Measurements from ENCODE around the gene PKIB. TPM values are rescaled to one million over a fixed set of nuclear protein-coding genes. Genes with fewer than 3 reads are reported as not detected.

The PKIB gene
- total RNA-seq (ENCODE audit: unreplicated experiment): 48.1 TPM
- long read RNA-seq, partial matches to known transcripts: 2 of 38 reads
- long read RNA-seq, other reads (novel, unspliced or antisense): 35 of 38 reads

GRCh38 chr6:122609881-122610689, at the start of gene PKIB:
PKIB (plus strand) TSS chr6:122610405; CDS start chr6:122717795, 107,390 bp downstream.
- peaks cover 5% of the 10 kb centered on the region for H3K27me3 Mint-ChIP-seq (ENCODE audit: unreplicated experiment)
- peaks cover 4% of the 10 kb centered on the region for H3K36me3 Mint-ChIP-seq (ENCODE audit: unreplicated experiment)
- peak; percentile 84 for DNase-seq
- peaks cover 3% of the 10 kb centered on the region for H3K4me1 Mint-ChIP-seq (ENCODE audit: low read depth, unreplicated experiment)
- peak within 1 kb of the TSS; percentile 41 for H3K27ac Mint-ChIP-seq (ENCODE audit: unreplicated experiment)
- TF ChIP-seq CTCF (IDR thresholded peaks at IDR 0.05; ENCODE audit: partially characterized antibody, unreplicated experiment): no peak
- peak within 1 kb of the TSS; percentile 90 for H3K4me3 Mint-ChIP-seq (ENCODE audit: unreplicated experiment)
- H3K9me3 Mint-ChIP-seq (ENCODE audit: unreplicated experiment): peaks cover 5% of the 10 kb centered on the region

GRCh38 chr6:122563364-122564052, 46.7 kb upstream of the PKIB start:
- H3K36me3 Mint-ChIP-seq (ENCODE audit: unreplicated experiment): peaks cover 22% of the 10 kb centered on the region
- peaks cover 7% of the 10 kb centered on the region for H3K27me3 Mint-ChIP-seq (ENCODE audit: unreplicated experiment)
- DNase-seq: no peak
- no peak for TF ChIP-seq CTCF (IDR thresholded peaks at IDR 0.05; ENCODE audit: partially characterized antibody, unreplicated experiment)
- H3K4me1 Mint-ChIP-seq (ENCODE audit: low read depth, unreplicated experiment): peaks cover 7% of the 10 kb centered on the region
- H3K27ac Mint-ChIP-seq (ENCODE audit: unreplicated experiment): peak overlapping the region; percentile 39
- peak overlapping the region; percentile 14 for H3K4me3 Mint-ChIP-seq (ENCODE audit: unreplicated experiment)
- H3K9me3 Mint-ChIP-seq (ENCODE audit: unreplicated experiment): peaks cover 5% of the 10 kb centered on the region

GRCh38 chr6:122564230-122564629, 46.0 kb upstream of the PKIB start:
- Mint-ChIP-seq H3K36me3 (ENCODE audit: unreplicated experiment) (peaks cover 18% of the 10 kb centered on the region), H3K9me3 (ENCODE audit: unreplicated experiment) (peaks cover 5% of the 10 kb centered on the region), H3K4me3 (ENCODE audit: unreplicated experiment) (no peak overlapping the region), H3K27ac (ENCODE audit: unreplicated experiment) (peak overlapping the region; percentile 39), H3K4me1 (ENCODE audit: low read depth, unreplicated experiment) (peaks cover 12% of the 10 kb centered on the region), H3K27me3 (ENCODE audit: unreplicated experiment) (peaks cover 7% of the 10 kb centered on the region)
- no peak for DNase-seq
- no peak for TF ChIP-seq CTCF (IDR thresholded peaks at IDR 0.05; ENCODE audit: partially characterized antibody, unreplicated experiment)

- peaks cover 14% of the 10 kb centered on the region for H3K36me3 Mint-ChIP-seq (ENCODE audit: unreplicated experiment)
Measured at GRCh38 chr6:122565708-122566107, 44.5 kb upstream of the PKIB start.

More at GRCh38 chr6:122565708-122566107, 44.5 kb upstream of the PKIB start:
- peaks cover 12% of the 10 kb centered on the region for H3K4me1 Mint-ChIP-seq (ENCODE audit: low read depth, unreplicated experiment)
- TF ChIP-seq CTCF (IDR thresholded peaks at IDR 0.05; ENCODE audit: partially characterized antibody, unreplicated experiment): no peak
- peaks cover 5% of the 10 kb centered on the region for H3K9me3 Mint-ChIP-seq (ENCODE audit: unreplicated experiment)
- H3K27ac Mint-ChIP-seq (ENCODE audit: unreplicated experiment): no peak overlapping the region
- H3K27me3 Mint-ChIP-seq (ENCODE audit: unreplicated experiment): peaks cover 9% of the 10 kb centered on the region
- no peak for DNase-seq
- H3K4me3 Mint-ChIP-seq (ENCODE audit: unreplicated experiment): no peak overlapping the region

Data from glutamatergic neuron (in vitro differentiated cells).